GM12875 (cell line): ENCODE results near the gene SMARCA4.

ENCODE experiments used
- H3K4me3 ChIP-seq: one replicate; pipeline ENCODE4 v1.5.1; 2011; ENCODE audit warnings: low read depth, low read length, control low read depth
- CTCF ChIP-seq: IDR thresholded peaks from 2 replicates; pipeline ENCODE4 v1.5.1; 2011; ENCODE audit warnings: low read depth, mild to moderate bottlenecking, control low read depth, inconsistent platforms, low read length, moderate library complexity, borderline replicate concordance; ENCODE audit not compliant: insufficient read depth

SMARCA4 gene

GRCh38 chr19:11005521-11005920 lies 44.7 kb downstream of the SMARCA4 start:
- no peak for TF ChIP-seq CTCF
- H3K4me3 ChIP-seq = no peak overlapping the region

- TF ChIP-seq CTCF = no peak
- no peak overlapping the region for H3K4me3 ChIP-seq
Observed at GRCh38 chr19:11007385-11007784, 46.6 kb downstream of the SMARCA4 start.

DNA sequence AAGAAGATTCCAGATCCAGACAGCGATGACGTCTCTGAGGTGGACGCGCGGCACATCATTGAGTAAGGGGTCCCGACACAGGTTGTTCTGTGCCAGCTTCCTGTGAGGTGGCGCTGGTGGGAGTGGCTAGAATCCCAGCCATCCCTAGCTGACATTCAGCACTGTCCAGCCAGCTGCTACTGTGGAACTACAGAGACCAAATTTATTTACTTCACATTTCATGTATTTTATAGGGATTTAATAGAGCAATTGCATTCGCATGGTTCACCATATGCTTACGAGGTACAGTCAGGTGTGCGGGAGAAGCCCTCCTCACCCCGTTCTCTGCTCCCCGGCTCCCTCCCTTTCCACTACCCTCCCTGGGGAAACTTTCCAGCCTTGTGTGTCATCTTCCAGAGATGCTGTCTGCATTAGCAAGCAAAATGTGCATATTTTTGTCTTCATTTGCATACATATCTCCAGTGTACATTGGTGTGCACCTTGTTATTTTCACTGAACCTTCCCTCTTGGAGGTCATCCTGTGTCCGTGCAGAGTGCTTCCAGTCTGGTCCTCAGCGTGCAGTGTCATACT lies 47.2 kb downstream of the SMARCA4 start:
- TF ChIP-seq CTCF = no peak

GRCh38 chr19:11010041-11010440 lies 49.2 kb downstream of the SMARCA4 start:
- no peak overlapping the region for H3K4me3 ChIP-seq
- no peak for TF ChIP-seq CTCF

More for the DNA sequence above, 47.2 kb downstream of the SMARCA4 start:
- H3K4me3 ChIP-seq = no peak overlapping the region

- no peak overlapping the region for H3K4me3 ChIP-seq
- no peak for TF ChIP-seq CTCF
Observed at GRCh38 chr19:11012507-11012906, 51.7 kb downstream of the SMARCA4 start.

DNA sequence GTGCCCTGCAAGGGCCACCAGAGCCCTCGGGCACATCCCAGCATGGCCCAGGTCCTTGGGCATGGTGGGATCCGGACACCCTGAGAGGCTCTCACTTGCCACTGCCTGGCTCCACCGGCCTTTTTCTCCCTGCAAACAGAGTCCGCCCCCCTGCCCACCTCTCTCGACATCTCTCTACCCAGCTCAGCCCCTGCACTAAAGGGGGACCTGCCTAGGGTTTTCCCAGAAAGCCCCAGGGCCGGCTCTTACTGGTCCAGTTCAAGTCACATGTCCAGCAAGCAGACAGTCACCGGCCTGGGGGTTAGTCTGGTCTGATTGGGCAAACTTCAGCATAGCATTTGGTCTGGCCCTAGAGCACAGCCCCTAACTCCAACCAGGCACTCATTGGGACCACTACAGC lies 52.9 kb downstream of the SMARCA4 start:
- H3K4me3 ChIP-seq = no peak overlapping the region
- no peak for TF ChIP-seq CTCF

DNA sequence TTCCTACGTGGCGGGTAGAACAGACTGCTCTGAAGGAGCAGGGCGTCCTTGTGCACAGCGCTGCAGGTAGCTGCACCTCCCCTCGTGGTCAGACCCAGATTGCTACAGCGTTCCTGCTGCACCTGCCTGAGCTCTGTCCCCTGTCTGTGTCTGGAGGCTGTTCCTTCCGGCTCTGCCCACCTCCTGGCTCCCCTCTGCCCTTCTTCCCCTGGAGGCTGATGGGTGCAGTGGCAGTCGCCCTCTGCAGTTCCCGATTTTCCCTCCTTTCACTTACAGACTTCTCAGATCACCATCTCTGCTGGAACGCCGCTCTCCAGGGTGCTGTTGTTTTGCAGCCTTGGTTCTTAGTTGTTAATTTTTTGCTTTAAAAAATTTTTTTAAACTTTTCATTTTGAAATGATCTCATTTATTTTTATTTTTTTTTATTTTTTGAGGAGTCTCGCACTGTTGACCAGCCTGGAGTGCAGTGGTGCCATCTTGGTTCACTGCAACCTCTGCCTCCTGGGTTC lies 53.6 kb downstream of the SMARCA4 start:
- no peak overlapping the region for H3K4me3 ChIP-seq
- TF ChIP-seq CTCF = no peak
